H9 (cell line): Measurements from ENCODE around the gene DGKE. TPM values are rescaled to one million over a fixed set of nuclear protein-coding genes. Genes with fewer than 3 reads are reported as not detected.

ENCODE experiments used
- DNase-seq: peaks from one replicate; pipeline ENCODE4 v3.0.0-alpha.2; 2017
- H2AFZ ChIP-seq: one replicate; pipeline ENCODE4 v1.6.1; 2013; ENCODE audit warnings: mild to moderate bottlenecking, low read length, control low read depth, moderate library complexity
- H2AK5ac ChIP-seq: 2 replicates; pipeline ENCODE4 v1.6.1; 2013; ENCODE audit warnings: low read length, control low read depth, mixed read lengths; ENCODE audit not compliant: insufficient read length
- H2BK120ac ChIP-seq: one replicate; pipeline ENCODE4 v1.6.1; 2013; ENCODE audit warnings: low read depth, mild to moderate bottlenecking, low read length, control low read depth, inconsistent platforms; ENCODE audit not compliant: poor library complexity, severe bottlenecking
- H2BK12ac ChIP-seq: 2 replicates; pipeline ENCODE4 v1.6.1; 2013; ENCODE audit warnings: low read length, control low read depth, mixed read lengths, low read depth; ENCODE audit not compliant: insufficient read length
- H2BK15ac ChIP-seq: 2 replicates; pipeline ENCODE4 v1.6.1; 2013; ENCODE audit warnings: low read depth, low read length, control low read depth
- H2BK20ac ChIP-seq: one replicate; pipeline ENCODE4 v1.6.1; 2013; ENCODE audit warnings: low read depth, mild to moderate bottlenecking, low read length, control low read depth, inconsistent platforms; ENCODE audit not compliant: poor library complexity, severe bottlenecking
- H2BK5ac ChIP-seq: 2 replicates; pipeline ENCODE4 v1.6.1; 2013; ENCODE audit warnings: low read length, control low read depth, mixed read lengths; ENCODE audit not compliant: insufficient read length
- H3K14ac ChIP-seq: 2 replicates; pipeline ENCODE4 v1.6.1; 2013; ENCODE audit warnings: low read length, control low read depth; ENCODE audit not compliant: insufficient read depth
- H3K18ac ChIP-seq: 2 replicates; pipeline ENCODE4 v1.6.1; 2013; ENCODE audit warnings: low read depth, mild to moderate bottlenecking, mixed read lengths, low read length, control low read depth; ENCODE audit not compliant: insufficient read length
- H3K23ac ChIP-seq: 2 replicates; pipeline ENCODE4 v1.6.1; 2013; ENCODE audit warnings: low read length, control low read depth, mixed read lengths, low read depth; ENCODE audit not compliant: insufficient read length
- H3K23me2 ChIP-seq: 2 replicates; pipeline ENCODE4 v1.6.1; 2013; ENCODE audit warnings: low read depth, mild to moderate bottlenecking, mixed read lengths, low read length, control low read depth; ENCODE audit not compliant: insufficient read length, poor library complexity, severe bottlenecking
- H3K27ac ChIP-seq: 2 replicates; pipeline ENCODE4 v1.5.1; 2013; ENCODE audit warnings: low read length, control low read depth, mixed read lengths, low read depth; ENCODE audit not compliant: insufficient read length
- H3K27me3 ChIP-seq: 2 replicates; pipeline ENCODE4 v1.6.1; 2013; ENCODE audit warnings: low read length, control low read depth, inconsistent platforms; ENCODE audit not compliant: insufficient read depth
- H3K4ac ChIP-seq: 2 replicates; pipeline ENCODE4 v1.6.1; 2013; ENCODE audit warnings: low read depth, mild to moderate bottlenecking, control low read depth, inconsistent platforms, low read length, moderate library complexity
- H3K4me1 ChIP-seq: 2 replicates; pipeline ENCODE4 v1.6.1; 2013; ENCODE audit warnings: low read length, control low read depth, inconsistent platforms; ENCODE audit not compliant: insufficient read depth
- H3K4me2 ChIP-seq: 2 replicates; pipeline ENCODE4 v1.6.1; 2013; ENCODE audit warnings: low read length, control low read depth, mixed read lengths; ENCODE audit not compliant: insufficient read length, insufficient read depth
- H3K56ac ChIP-seq: 2 replicates; pipeline ENCODE4 v1.6.1; 2013; ENCODE audit warnings: low read depth, mild to moderate bottlenecking, mixed read lengths, low read length, control low read depth; ENCODE audit not compliant: insufficient read length
- H3K79me1 ChIP-seq: 2 replicates; pipeline ENCODE4 v1.6.1; 2013; ENCODE audit warnings: low read depth, mild to moderate bottlenecking, moderate library complexity, low read length, control low read depth, inconsistent platforms; ENCODE audit not compliant: insufficient read depth, poor library complexity, severe bottlenecking
- H3K79me2 ChIP-seq: 2 replicates; pipeline ENCODE4 v1.6.1; 2013; ENCODE audit warnings: low read length, control low read depth, inconsistent platforms; ENCODE audit not compliant: insufficient read depth
- H3K9ac ChIP-seq: 2 replicates; pipeline ENCODE4 v1.6.1; 2013; ENCODE audit warnings: low read length, control low read depth, mixed read lengths; ENCODE audit not compliant: insufficient read length; ENCODE audit errors: extremely low read depth
- H3K9me3 ChIP-seq: one replicate; pipeline ENCODE4 v1.6.1; 2013; ENCODE audit warnings: low read depth, low read length, inconsistent platforms; ENCODE audit not compliant: control insufficient read depth
- H3T11ph ChIP-seq: one replicate; pipeline ENCODE4 v1.6.1; 2013; ENCODE audit warnings: mild to moderate bottlenecking, low read length, control low read depth, inconsistent platforms
- H4K20me1 ChIP-seq: one replicate; pipeline ENCODE4 v1.6.1; 2013; ENCODE audit not compliant: control insufficient read depth, insufficient read length, insufficient read depth
- H4K5ac ChIP-seq: 2 replicates; pipeline ENCODE4 v1.6.1; 2013; ENCODE audit warnings: low read depth, mild to moderate bottlenecking, mixed read lengths, low read length, control low read depth; ENCODE audit not compliant: insufficient read length
- H4K8ac ChIP-seq: replicated peaks from 2 replicates; pipeline ENCODE4 v1.6.1; 2013; ENCODE audit warnings: low read length, control low read depth, mixed read lengths, low read depth; ENCODE audit not compliant: insufficient read length
- H4K91ac ChIP-seq: 2 replicates; pipeline ENCODE4 v1.6.1; 2013; ENCODE audit warnings: low read depth, mild to moderate bottlenecking, moderate library complexity, mixed read lengths, low read length, control low read depth; ENCODE audit not compliant: insufficient read length
- H3K27ac Mint-ChIP-seq, 3 experiments: 2 replicates in 2 of 3; 3 replicates in 1 of 3; pipeline ENCODE4 v1.8.0; 2020 to 2021; ENCODE audit warnings: mixed read lengths in 3 of 3, mild to moderate bottlenecking in 1 of 3, moderate library complexity in 1 of 3
- H3K27me3 Mint-ChIP-seq: 2 replicates; pipeline ENCODE4 v1.8.0; 2021; ENCODE audit warnings: low read depth, mild to moderate bottlenecking, moderate library complexity, mixed read lengths
- H3K36me3 Mint-ChIP-seq, 3 experiments: 2 replicates in 2 of 3; 3 replicates in 1 of 3; pipeline ENCODE4 v1.8.0; 2020 to 2021; ENCODE audit warnings: low read depth in 3 of 3, mixed read lengths in 3 of 3; ENCODE audit not compliant: insufficient read depth in 1 of 3
- H3K4me1 Mint-ChIP-seq, 2 experiments: 2 replicates each; pipeline ENCODE4 v1.8.0; 2020; ENCODE audit warnings: mixed read lengths in 2 of 2
- H3K4me3 Mint-ChIP-seq, 2 experiments: 2 replicates in 1 of 2; 3 replicates in 1 of 2; pipeline ENCODE4 v1.8.0; 2020 to 2021; ENCODE audit warnings: mild to moderate bottlenecking in 2 of 2, mixed read lengths in 2 of 2, moderate library complexity in 1 of 2
- H3K9me3 Mint-ChIP-seq, 2 experiments: 2 replicates in 1 of 2; 3 replicates in 1 of 2; pipeline ENCODE4 v1.8.0; 2020; ENCODE audit warnings: mild to moderate bottlenecking in 2 of 2, mixed read lengths in 2 of 2, moderate library complexity in 1 of 2
- WGBS: extraction: QIAGEN DNeasy Blood & Tissue Kit; methylation state at CpG from one replicate; pipeline ENCODE4 v1.1.7; 2013; ENCODE audit warnings: missing lambda C conversion rate, low lambda C conversion rate, mixed read lengths; ENCODE audit not compliant: insufficient read length; ENCODE audit errors: extremely low coverage; 5-methylcytosine and 5-hydroxymethylcytosine counted together
- total RNA-seq: library from RNA; stranded (reverse); gene quantifications from 2 replicates; pipeline ENCODE4 v1.2.1, GENCODE V29; 2021
- TF ChIP-seq, protein P1 (sequence below): fragments of 200-600 bp; sonication (generic); conservative IDR thresholded peaks from 3 replicates; pipeline ENCODE4 v1.8.0; 2021; ENCODE audit warnings: antibody characterized with exemption, mild to moderate bottlenecking

DGKE gene
- total RNA-seq, 1 experiment from 2014 or later, result 4.9 TPM

DNA sequence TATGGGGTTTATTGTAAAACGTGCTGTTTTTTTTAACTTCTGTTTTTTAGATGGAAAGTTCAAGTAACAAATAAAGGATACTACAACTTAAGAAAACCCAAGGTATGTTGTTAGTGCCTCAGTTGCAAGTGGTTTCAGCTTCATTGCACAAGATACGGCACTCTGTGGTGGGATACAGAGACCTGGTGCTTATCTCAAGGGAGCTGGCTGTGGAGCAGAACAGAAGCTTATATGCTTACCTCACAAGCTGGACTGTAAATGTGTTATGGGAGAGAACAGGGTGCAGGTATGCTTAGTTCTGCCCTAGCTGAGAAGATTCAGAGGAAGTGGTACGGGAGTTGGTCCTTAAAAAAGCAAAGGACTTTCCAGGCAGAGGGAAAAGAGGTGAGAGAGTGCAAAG lies 15.2 kb downstream of the DGKE start:
- DNase-seq, result no peak
- Histone ChIP-seq H3K79me1 (no peaks in the 10 kb centered on the region), H3K27ac (no peak overlapping the region), H2BK120ac (no peak overlapping the region), H4K20me1 (no peaks in the 10 kb centered on the region), H3K14ac (no peak overlapping the region), H2BK20ac (no peak overlapping the region), H4K5ac (no peak overlapping the region), H3K23ac (no peak overlapping the region), H3K79me2 (no peaks in the 10 kb centered on the region), H3K9me3 (no peaks in the 10 kb centered on the region), H2BK12ac (no peak overlapping the region), H4K8ac (no peak overlapping the region), H3K4me1 (no peaks in the 10 kb centered on the region), H2AFZ (no peak overlapping the region), H4K91ac (no peak overlapping the region), H3K4ac (no peak overlapping the region), H2AK5ac (no peak overlapping the region), H3K27me3 (no peaks in the 10 kb centered on the region), H3K4me2 (no peak overlapping the region), H3T11ph (no peak overlapping the region), H2BK15ac (no peak overlapping the region), H3K56ac (no peak overlapping the region), H3K18ac (no peak overlapping the region), H3K9ac (no peak overlapping the region), H3K23me2 (no peaks in the 10 kb centered on the region), H2BK5ac (no peak overlapping the region)
- Mint-ChIP-seq H3K4me1 (no peaks in the 10 kb centered on the region), H3K27me3 (no peaks in the 10 kb centered on the region), H3K4me3 (no peak overlapping the region), H3K27ac (no peak overlapping the region), H3K9me3 (no peaks in the 10 kb centered on the region), H3K36me3 (peaks cover 4 to 7% (median 4%) of the 10 kb centered on the region in 3 experiments; a peak in 4 of 7 replicates)
- WGBS, result no CpG with 5 or more reads among the region's 3 CpGs
- TF ChIP-seq, protein P1, sequence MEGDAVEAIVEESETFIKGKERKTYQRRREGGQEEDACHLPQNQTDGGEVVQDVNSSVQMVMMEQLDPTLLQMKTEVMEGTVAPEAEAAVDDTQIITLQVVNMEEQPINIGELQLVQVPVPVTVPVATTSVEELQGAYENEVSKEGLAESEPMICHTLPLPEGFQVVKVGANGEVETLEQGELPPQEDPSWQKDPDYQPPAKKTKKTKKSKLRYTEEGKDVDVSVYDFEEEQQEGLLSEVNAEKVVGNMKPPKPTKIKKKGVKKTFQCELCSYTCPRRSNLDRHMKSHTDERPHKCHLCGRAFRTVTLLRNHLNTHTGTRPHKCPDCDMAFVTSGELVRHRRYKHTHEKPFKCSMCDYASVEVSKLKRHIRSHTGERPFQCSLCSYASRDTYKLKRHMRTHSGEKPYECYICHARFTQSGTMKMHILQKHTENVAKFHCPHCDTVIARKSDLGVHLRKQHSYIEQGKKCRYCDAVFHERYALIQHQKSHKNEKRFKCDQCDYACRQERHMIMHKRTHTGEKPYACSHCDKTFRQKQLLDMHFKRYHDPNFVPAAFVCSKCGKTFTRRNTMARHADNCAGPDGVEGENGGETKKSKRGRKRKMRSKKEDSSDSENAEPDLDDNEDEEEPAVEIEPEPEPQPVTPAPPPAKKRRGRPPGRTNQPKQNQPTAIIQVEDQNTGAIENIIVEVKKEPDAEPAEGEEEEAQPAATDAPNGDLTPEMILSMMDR, result no peak
